Hepatocyte (in vitro differentiated cells): ENCODE data around the gene OR52A5. TPM values are rescaled to one million over a fixed set of nuclear protein-coding genes. Genes with fewer than 3 reads are reported as not detected.

ENCODE experiments used
- DNase-seq: peaks from one replicate; pipeline ENCODE4 v3.0.0-alpha.2; 2016; ENCODE audit warnings: low spot score
- H2AFZ ChIP-seq: fragments of 200-600 bp; sonication (generic); 2 replicates; pipeline ENCODE4 v1.6.0; 2016; ENCODE audit warnings: antibody characterized with exemption, mild to moderate bottlenecking
- H3K27ac ChIP-seq: fragments of 200-600 bp; sonication (generic); 2 replicates; pipeline ENCODE4 v1.5.1; 2016; ENCODE audit warnings: mild to moderate bottlenecking
- H3K27me3 ChIP-seq: fragments of 200-600 bp; sonication (generic); 2 replicates; pipeline ENCODE4 v1.6.1; 2016
- H3K36me3 ChIP-seq: fragments of 200-600 bp; sonication (generic); replicated peaks from 2 replicates; pipeline ENCODE4 v1.5.1; 2016; ENCODE audit warnings: low read depth; ENCODE audit not compliant: insufficient read depth
- H3K4me1 ChIP-seq: fragments of 200-600 bp; sonication (generic); 2 replicates; pipeline ENCODE4 v1.5.1; 2016; ENCODE audit warnings: mild to moderate bottlenecking, moderate library complexity; ENCODE audit not compliant: insufficient read depth
- H3K4me2 ChIP-seq: fragments of 200-600 bp; sonication (generic); 2 replicates; pipeline ENCODE4 v1.6.0; 2016
- H3K4me3 ChIP-seq: fragments of 200-600 bp; sonication (generic); 2 replicates; pipeline ENCODE4 v1.5.1; 2016; ENCODE audit warnings: mild to moderate bottlenecking
- H3K79me2 ChIP-seq: fragments of 200-600 bp; sonication (generic); 2 replicates; pipeline ENCODE4 v1.6.0; 2017; ENCODE audit warnings: mild to moderate bottlenecking
- H3K9me2 ChIP-seq: fragments of 200-600 bp; sonication (generic); replicated peaks from 2 replicates; pipeline ENCODE4 v1.6.0; 2017; ENCODE audit warnings: mild to moderate bottlenecking; ENCODE audit not compliant: insufficient read depth
- H3K9me3 ChIP-seq: fragments of 200-600 bp; sonication (generic); 2 replicates; pipeline ENCODE4 v1.5.1; 2016; ENCODE audit warnings: low read depth, mild to moderate bottlenecking
- H4K20me1 ChIP-seq: fragments of 200-600 bp; sonication (generic); 2 replicates; pipeline ENCODE4 v1.6.0; 2016; ENCODE audit warnings: mild to moderate bottlenecking; ENCODE audit not compliant: insufficient read depth, poor library complexity, severe bottlenecking
- EZH2 ChIP-seq: fragments of 200-600 bp; sonication (generic); IDR thresholded peaks from 2 replicates; pipeline ENCODE4 v1.6.1; 2016; ENCODE audit warnings: antibody characterized with exemption, mild to moderate bottlenecking, borderline replicate concordance
- EZH2phosphoT487 ChIP-seq: fragments of 200-600 bp; sonication (generic); IDR thresholded peaks from one replicate; pipeline ENCODE4 v1.6.1; 2018; ENCODE audit warnings: antibody characterized with exemption, mild to moderate bottlenecking, low read depth, moderate library complexity; ENCODE audit not compliant: unreplicated experiment, severe bottlenecking
- WGBS: methylation state at CpG from one replicate; pipeline ENCODE4 v1.1.6; 2016; ENCODE audit warnings: low lambda C conversion rate; ENCODE audit errors: missing lambda C conversion rate; 5-methylcytosine and 5-hydroxymethylcytosine counted together
- polyA plus RNA-seq: library from polyadenylated mRNA; unstranded; fragments of >200 nt; fragmentation: Nextera tagmentation; extraction: Ambion mirVana; gene quantifications from 2 replicates; pipeline ENCODE4 v1.2.1, GENCODE V29; 2016
- total RNA-seq: library from RNA; depleted of rRNA; stranded (reverse); fragments of >200 nt; gene quantifications from 2 replicates; pipeline ENCODE4 v1.2.3, GENCODE V29; 2014
- TF ChIP-seq, protein P1 (sequence below): fragments of 200-600 bp; sonication (generic); IDR thresholded peaks from 2 replicates; pipeline ENCODE4 v1.5.1; 2016; ENCODE audit warnings: antibody characterized with exemption, mild to moderate bottlenecking; ENCODE audit not compliant: poor library complexity

The OR52A5 gene
- total and polyA plus RNA-seq, 2 experiments from 2014 or later: not detected

DNA sequence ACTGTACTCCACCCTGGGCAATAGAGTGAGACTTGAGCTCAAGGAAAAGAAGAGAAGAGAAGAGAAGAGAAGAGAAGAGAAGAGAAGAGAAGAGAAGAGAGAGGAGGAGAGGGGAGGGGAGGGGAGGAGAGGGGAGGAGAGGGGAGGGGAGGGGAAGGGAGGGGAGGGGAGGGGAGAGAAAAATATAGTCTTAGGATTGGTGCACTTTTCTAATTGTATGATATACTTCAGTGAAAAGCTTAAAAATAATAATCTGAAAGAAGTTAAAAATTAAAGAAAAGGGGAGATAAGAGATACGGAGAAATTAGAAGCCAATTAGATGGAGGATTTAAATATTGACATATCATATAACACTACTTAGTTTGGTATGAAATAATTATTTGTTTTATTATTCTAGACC lies 19.3 kb downstream of the OR52A5 start:
- 81% methylated on average over 1 of the region's 1 CpG for WGBS

DNA sequence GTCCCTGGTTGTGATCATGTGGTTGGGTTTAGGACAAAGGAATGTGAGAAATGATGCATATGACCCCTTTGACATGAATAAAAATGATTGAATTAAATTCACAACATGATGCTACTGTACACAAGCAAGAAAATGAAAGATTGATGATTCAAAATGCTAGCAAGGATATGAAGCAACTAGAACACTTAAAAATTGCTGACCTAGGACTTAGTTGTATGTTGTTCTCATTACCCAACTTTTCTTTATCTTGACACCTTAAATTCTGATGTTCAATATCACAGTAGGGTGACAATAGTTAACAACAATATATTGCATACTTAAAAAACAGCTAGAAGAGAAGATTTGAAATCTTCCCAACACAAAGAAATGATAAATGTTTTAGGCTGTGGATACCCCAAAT lies 20.6 kb downstream of the OR52A5 start:
- H4K20me1 ChIP-seq: no peaks in the 10 kb centered on the region
- H3K4me2 ChIP-seq: no peak overlapping the region
- H3K27me3 ChIP-seq: no peaks in the 10 kb centered on the region
- H3K27ac ChIP-seq: no peak overlapping the region
- no peaks in the 10 kb centered on the region for H3K4me1 ChIP-seq
- H3K9me3 ChIP-seq: no peaks in the 10 kb centered on the region
- no peak for DNase-seq
- H3K4me3 ChIP-seq: no peak overlapping the region
- no peaks in the 10 kb centered on the region for H3K79me2 ChIP-seq
- H3K36me3 ChIP-seq: no peaks in the 10 kb centered on the region
- no peak overlapping the region for H2AFZ ChIP-seq
- TF ChIP-seq EZH2phosphoT487 (no peak), EZH2 (no peak)
- TF ChIP-seq, protein P1, sequence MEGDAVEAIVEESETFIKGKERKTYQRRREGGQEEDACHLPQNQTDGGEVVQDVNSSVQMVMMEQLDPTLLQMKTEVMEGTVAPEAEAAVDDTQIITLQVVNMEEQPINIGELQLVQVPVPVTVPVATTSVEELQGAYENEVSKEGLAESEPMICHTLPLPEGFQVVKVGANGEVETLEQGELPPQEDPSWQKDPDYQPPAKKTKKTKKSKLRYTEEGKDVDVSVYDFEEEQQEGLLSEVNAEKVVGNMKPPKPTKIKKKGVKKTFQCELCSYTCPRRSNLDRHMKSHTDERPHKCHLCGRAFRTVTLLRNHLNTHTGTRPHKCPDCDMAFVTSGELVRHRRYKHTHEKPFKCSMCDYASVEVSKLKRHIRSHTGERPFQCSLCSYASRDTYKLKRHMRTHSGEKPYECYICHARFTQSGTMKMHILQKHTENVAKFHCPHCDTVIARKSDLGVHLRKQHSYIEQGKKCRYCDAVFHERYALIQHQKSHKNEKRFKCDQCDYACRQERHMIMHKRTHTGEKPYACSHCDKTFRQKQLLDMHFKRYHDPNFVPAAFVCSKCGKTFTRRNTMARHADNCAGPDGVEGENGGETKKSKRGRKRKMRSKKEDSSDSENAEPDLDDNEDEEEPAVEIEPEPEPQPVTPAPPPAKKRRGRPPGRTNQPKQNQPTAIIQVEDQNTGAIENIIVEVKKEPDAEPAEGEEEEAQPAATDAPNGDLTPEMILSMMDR: no peak
- no peaks in the 10 kb centered on the region for H3K9me2 ChIP-seq

More for the DNA sequence above, 19.3 kb downstream of the OR52A5 start:
- no peak for DNase-seq
- no peaks in the 10 kb centered on the region for H3K36me3 ChIP-seq
- H3K4me3 ChIP-seq: no peak overlapping the region
- H4K20me1 ChIP-seq: no peaks in the 10 kb centered on the region
- no peak for TF ChIP-seq EZH2
- TF ChIP-seq EZH2phosphoT487: no peak
- TF ChIP-seq, protein P1: no peak
- no peak overlapping the region for H3K4me2 ChIP-seq
- no peak overlapping the region for H2AFZ ChIP-seq
- no peaks in the 10 kb centered on the region for H3K79me2 ChIP-seq
- H3K27ac ChIP-seq: no peak overlapping the region
- H3K27me3 ChIP-seq: peaks cover 6% of the 10 kb centered on the region
- no peaks in the 10 kb centered on the region for H3K9me2 ChIP-seq
- H3K9me3 ChIP-seq: no peaks in the 10 kb centered on the region
- H3K4me1 ChIP-seq: no peaks in the 10 kb centered on the region

DNA sequence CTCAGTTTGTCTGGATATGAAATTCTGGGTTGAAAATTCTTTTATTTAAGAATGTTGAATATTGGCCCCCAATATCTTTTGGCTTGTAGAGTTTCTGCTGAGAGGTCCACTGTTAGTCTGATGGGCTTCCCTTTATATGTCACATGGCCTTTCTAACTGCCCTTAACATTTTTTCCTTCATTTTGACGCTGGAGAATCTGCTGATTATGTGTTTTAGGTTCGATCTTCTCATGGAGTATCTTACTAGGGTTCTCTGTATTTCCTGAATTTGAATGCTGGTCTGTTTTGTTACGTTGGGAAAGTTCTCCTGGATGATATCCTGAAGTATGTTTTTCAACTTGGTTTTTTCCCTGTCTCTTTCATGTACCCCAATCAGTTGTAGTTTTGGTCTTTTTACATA lies 22.8 kb downstream of the OR52A5 start:
- no peak for DNase-seq
- Histone ChIP-seq H3K4me1 (no peaks in the 10 kb centered on the region), H4K20me1 (no peaks in the 10 kb centered on the region), H3K36me3 (no peaks in the 10 kb centered on the region), H3K9me2 (no peaks in the 10 kb centered on the region), H3K79me2 (no peaks in the 10 kb centered on the region), H3K9me3 (no peaks in the 10 kb centered on the region), H3K4me2 (no peak overlapping the region), H3K4me3 (no peak overlapping the region), H3K27ac (no peak overlapping the region), H2AFZ (no peak overlapping the region), H3K27me3 (no peaks in the 10 kb centered on the region)
- 89% methylated on average over 3 of the region's 3 CpGs for WGBS
- TF ChIP-seq EZH2phosphoT487 (no peak), EZH2 (no peak)
- TF ChIP-seq, protein P1: no peak

DNA sequence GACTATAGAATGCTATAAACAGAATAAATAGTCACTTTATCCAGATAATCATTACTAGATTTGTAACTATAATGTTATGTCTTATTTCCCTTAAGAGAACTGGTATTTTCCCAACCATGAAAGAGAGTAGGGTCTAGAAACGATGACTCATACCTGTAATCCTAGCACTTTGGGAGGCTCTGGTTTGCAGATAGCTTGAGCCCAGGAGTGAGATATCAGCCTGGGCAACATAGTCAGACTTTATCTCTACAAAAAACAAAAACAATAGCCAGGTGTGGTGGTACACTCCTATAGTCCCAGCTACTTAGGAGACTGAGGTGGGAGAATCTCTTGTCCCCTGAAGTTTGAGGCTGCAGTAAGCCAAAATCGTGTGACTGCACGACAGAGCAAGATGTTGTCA lies 30.9 kb downstream of the OR52A5 start:
- no peaks in the 10 kb centered on the region for H3K27me3 ChIP-seq
- no peaks in the 10 kb centered on the region for H3K79me2 ChIP-seq
- no peak for TF ChIP-seq EZH2phosphoT487
- TF ChIP-seq, protein P1: no peak
- no peak for TF ChIP-seq EZH2
- no peaks in the 10 kb centered on the region for H3K9me2 ChIP-seq
- no peaks in the 10 kb centered on the region for H3K4me1 ChIP-seq
- H4K20me1 ChIP-seq: no peaks in the 10 kb centered on the region
- no peaks in the 10 kb centered on the region for H3K9me3 ChIP-seq
- no peaks in the 10 kb centered on the region for H3K36me3 ChIP-seq
- no peak for DNase-seq
- no peak overlapping the region for H3K4me2 ChIP-seq
- no peak overlapping the region for H3K4me3 ChIP-seq
- WGBS: 73% methylated on average over 3 of the region's 3 CpGs
- no peak overlapping the region for H3K27ac ChIP-seq
- H2AFZ ChIP-seq: no peak overlapping the region
